ENCODE measurements around the gene UCK1.

UCK1 gene

DNA sequence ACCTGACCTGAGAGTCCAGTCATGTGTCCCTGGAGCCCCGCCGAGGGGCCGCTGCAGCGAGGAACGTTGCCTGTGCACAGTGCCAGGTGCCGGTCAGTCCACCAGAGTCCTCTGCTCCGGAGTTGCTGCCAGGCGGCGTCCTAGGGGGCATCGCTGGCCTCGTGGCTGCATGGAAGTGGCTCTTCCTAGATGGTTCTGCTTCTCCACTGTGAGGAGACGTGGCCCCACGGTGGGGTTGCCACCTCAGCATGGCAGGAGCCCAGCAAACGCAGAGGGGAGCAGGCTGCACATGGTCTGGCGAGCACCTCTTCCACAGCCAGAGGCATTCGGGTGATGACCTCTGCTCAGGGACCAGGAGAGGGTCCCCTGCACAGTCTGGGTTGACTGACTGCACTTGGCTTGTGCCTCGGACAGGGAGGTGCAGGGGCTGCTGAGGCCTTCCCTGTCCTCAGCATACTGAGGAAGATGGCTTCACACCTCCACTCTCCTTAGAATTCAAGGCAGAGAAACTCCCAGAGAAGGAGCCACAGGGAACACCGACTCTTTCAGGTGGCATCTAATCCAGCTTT, 54.2 kb downstream of the UCK1 start:
- DNase-seq (ENCODE audit: low spot score), result no peak

DNA sequence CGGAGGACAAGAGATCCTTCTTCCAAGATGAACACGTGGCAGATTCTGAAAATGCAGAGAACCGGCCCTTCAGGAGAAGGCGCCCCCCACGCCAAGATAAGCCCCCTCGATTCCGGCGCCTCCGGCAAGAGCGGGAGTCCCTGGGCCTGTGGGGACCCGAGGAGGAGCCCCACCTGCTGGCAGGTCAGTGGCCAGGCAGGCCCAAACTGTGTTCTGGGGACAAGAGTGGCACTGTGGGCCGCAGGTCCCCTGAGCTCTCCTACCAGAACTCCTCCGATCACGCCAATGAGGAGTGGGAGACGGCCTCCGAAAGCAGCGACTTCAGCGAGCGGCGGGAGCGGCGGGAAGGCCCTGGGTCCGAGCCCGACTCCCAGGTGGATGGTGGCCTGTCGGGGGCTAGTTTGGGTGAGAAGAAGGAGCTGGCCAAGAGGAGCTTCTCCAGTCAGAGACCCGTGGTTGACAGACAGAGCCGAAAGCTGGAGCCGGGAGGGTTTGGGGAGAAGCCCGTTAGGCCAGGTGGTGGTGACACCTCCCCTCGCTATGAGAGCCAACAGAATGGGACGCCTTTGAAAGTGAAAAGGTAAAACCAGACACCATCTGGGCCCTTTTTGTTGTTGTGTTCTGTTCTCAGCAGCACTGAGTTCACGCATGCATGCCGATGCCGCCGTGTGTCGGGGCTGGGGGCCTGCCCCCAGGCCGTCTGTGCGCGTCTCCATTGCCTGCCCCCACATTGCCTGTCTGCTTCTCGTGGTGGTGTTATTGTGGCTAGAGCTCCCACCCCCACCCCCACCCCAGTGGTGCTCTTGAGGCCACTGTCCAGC, 54.9 kb downstream of the UCK1 start:
- peak; percentile 51 for DNase-seq (ENCODE audit: low spot score)

DNA sequence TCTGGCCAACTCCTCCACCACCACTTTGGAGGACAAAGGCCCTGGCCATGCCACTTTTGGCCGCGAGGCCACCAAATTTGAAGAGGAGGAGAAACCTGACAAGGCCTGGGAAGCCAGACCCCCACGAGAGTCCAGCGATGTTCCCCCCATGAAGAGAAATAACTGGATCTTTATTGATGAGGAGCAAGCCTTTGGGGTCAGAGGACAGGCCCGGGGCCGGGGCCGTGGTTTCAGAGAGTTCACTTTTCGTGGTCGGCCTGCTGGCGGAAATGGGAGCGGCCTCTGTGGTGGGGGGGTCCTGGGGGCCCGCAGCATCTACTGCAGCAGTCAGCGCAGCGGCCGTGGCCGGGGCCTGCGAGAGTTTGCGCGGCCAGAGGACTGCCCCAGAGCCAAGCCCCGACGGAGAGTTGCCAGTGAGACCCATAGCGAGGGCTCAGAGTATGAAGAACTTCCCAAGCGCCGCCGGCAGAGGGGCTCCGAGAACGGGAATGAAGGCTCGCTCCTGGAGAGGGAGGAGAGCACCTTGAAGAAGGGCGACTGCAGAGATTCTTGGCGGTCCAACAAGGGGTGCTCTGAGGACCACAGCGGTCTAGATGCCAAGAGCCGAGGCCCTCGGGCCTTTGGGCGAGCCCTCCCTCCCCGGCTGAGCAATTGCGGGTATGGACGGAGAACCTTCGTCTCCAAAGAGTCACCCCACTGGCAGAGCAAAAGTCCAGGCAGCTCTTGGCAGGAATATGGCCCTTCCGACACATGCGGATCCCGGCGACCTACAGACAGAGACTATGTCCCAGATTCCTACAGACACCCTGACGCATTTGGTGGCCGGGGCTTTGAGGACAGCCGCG, 55.7 kb downstream of the UCK1 start:
- DNase-seq (ENCODE audit: low spot score), result peak; percentile 64

DNA sequence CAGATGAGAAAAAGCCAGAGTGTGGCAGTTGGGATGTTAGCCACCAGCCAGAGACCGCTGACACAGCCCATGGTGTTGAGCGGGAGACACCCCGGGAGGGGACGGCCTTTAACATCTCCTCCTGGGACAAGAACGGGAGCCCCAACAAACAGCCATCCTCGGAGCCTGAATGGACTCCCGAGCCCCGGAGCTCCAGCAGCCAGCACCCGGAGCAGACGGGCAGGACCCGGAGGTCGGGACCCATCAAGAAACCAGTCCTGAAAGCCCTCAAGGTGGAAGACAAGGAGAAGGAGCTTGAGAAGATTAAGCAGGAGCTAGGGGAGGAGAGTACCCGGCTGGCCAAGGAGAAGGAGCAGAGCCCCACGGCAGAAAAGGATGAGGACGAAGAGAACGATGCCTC, 56.4 kb downstream of the UCK1 start:
- peak; percentile 53 for DNase-seq (ENCODE audit: low spot score)

DNA sequence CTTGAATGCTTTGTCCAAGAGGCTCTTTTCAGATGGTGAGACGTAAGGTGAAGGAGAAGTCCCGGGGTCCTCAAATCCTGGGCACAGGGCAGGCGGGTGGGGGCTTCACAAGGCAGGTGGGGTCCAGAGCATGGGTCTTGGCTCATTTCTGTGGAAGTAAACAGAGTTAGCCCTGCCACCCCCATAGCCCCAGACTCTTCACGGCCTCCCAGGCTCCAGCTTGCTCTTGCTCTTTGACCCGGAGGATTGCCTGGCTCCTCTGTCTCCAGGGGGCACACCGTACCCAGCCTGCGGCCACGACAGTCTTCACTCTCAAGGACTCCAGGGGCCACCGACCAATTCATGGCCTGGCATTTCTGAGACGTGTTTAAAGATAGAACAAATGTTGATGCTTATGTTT, 57.2 kb downstream of the UCK1 start:
- DNase-seq (ENCODE audit: low spot score), result peak; percentile 49
